Endothelial cell of umbilical vein (primary cell): Measurements from ENCODE around the gene TNNI3K. TPM values are rescaled to one million over a fixed set of nuclear protein-coding genes. Genes with fewer than 3 reads are reported as not detected.

Source experiments
- BruUV-seq: library from RNA; stranded (reverse); fragments of 400-500 nt; replicated peaks from 2 replicates; lab custom pipeline; 2021; lab: Mats Ljungman, UMichigan
- CTCF ChIA-PET: fragments of 300-600, 350-600 bp; sonication (Branson Sonifier 250); formaldehyde crosslinking; loops from one replicate; lab custom pipeline; 2021; ENCODE audit warnings: antibody characterized with exemption, inconsistent platforms; lab: Charles Lee
- POLR2A ChIA-PET: fragments of 300-600, 350-600 bp; sonication (Branson Sonifier 250); formaldehyde crosslinking; loops from one replicate; lab custom pipeline; 2021; ENCODE audit warnings: antibody characterized with exemption, inconsistent platforms; lab: Charles Lee
- DNase-seq: peaks from one replicate; pipeline ENCODE4 v3.0.0-alpha.2; 2011; ENCODE audit warnings: low read depth, low spot score
- FAIRE-seq: peaks from 2 replicates; lab custom pipeline; 2011; peaks lifted over from hg19 to GRCh38; lab: Jason Lieb, UNC
- H2AFZ ChIP-seq: 2 replicates; pipeline ENCODE4 v1.6.0; 2012; ENCODE audit warnings: low read depth, low read length, control low read depth, inconsistent platforms
- H3K27ac ChIP-seq: 2 replicates; pipeline ENCODE4 v1.5.1; 2011; ENCODE audit warnings: low read depth, mild to moderate bottlenecking, control low read depth, low read length, moderate library complexity; ENCODE audit not compliant: insufficient read depth
- H3K27me3 ChIP-seq, 2 experiments: 2 replicates each; pipeline versions ENCODE4 v1.6.0 to v1.6.1; 2011; ENCODE audit warnings: low read length in 2 of 2, mixed read lengths in 1 of 2; ENCODE audit not compliant: control insufficient read depth in 2 of 2, insufficient read depth in 2 of 2
- H3K36me3 ChIP-seq, 2 experiments: 2 replicates in 1 of 2; 3 replicates in 1 of 2; pipeline ENCODE4 v1.5.1; 2011; ENCODE audit warnings: low read length in 2 of 2, mild to moderate bottlenecking in 1 of 2, moderate library complexity in 1 of 2; ENCODE audit not compliant: control insufficient read depth in 2 of 2, insufficient read depth in 2 of 2; ENCODE audit errors: extremely low read depth in 1 of 2
- H3K4me1 ChIP-seq: 3 replicates; pipeline ENCODE4 v1.5.1; 2011; ENCODE audit warnings: mild to moderate bottlenecking, low read length; ENCODE audit not compliant: control insufficient read depth, insufficient read depth; ENCODE audit errors: extremely low read depth
- H3K4me2 ChIP-seq: 2 replicates; pipeline ENCODE4 v1.6.1; 2011; ENCODE audit warnings: low read length, control low read depth, mixed read lengths; ENCODE audit not compliant: insufficient read depth
- H3K4me3 ChIP-seq, 3 experiments: fragments of 200-600 bp in 1 of 3; sonication (generic), shearing (Covaris generic) in 1 of 3; replicated peaks in 1 of 3; 2 replicates each; pipeline ENCODE4 v1.5.1; 2011 to 2016; ENCODE audit warnings: control low read depth in 3 of 3, low read length in 3 of 3, mild to moderate bottlenecking in 2 of 3, inconsistent platforms in 1 of 3, low read depth in 1 of 3, moderate library complexity in 1 of 3; ENCODE audit not compliant: insufficient read depth in 1 of 3
- H3K79me2 ChIP-seq: 2 replicates; pipeline ENCODE4 v1.6.0; 2012; ENCODE audit warnings: low read length, inconsistent platforms; ENCODE audit not compliant: control insufficient read depth, insufficient read depth
- H3K9ac ChIP-seq: replicated peaks from 2 replicates; pipeline ENCODE3; 2011; ENCODE audit warnings: low read length, control low read depth; ENCODE audit not compliant: insufficient read depth; ENCODE audit errors: extremely low read depth
- H3K9me1 ChIP-seq: replicated peaks from 3 replicates; pipeline ENCODE4 v1.6.0; 2011; ENCODE audit warnings: mild to moderate bottlenecking, low read length; ENCODE audit not compliant: control insufficient read depth, insufficient read depth; ENCODE audit errors: extremely low read depth
- H3K9me3 ChIP-seq: replicated peaks from 2 replicates; pipeline ENCODE4 v1.5.1; 2012; ENCODE audit warnings: low read length, inconsistent platforms; ENCODE audit not compliant: control insufficient read depth, insufficient read depth
- H4K20me1 ChIP-seq: replicated peaks from 2 replicates; pipeline ENCODE3; 2011; ENCODE audit warnings: mild to moderate bottlenecking, low read length; ENCODE audit not compliant: control insufficient read depth, insufficient read depth; ENCODE audit errors: extremely low read depth
- EZH2 ChIP-seq: IDR thresholded peaks from 2 replicates; pipeline ENCODE4 v1.6.1; 2012; ENCODE audit warnings: borderline replicate concordance, low read depth, mild to moderate bottlenecking, moderate library complexity, low read length, inconsistent platforms; ENCODE audit not compliant: severe bottlenecking
- FOS ChIP-seq: IDR thresholded peaks from 2 replicates; pipeline ENCODE4 v1.6.1; 2011; ENCODE audit warnings: mild to moderate bottlenecking, low read length, moderate library complexity, borderline replicate concordance; ENCODE audit not compliant: insufficient read depth
- GATA2 ChIP-seq: IDR thresholded peaks from 2 replicates; pipeline ENCODE4 v1.7.0; 2011; ENCODE audit warnings: low read depth, mild to moderate bottlenecking, moderate library complexity, mixed read lengths, low read length; ENCODE audit not compliant: insufficient read length, insufficient read depth
- JUN ChIP-seq: IDR thresholded peaks from 2 replicates; pipeline ENCODE4 v1.6.1; 2011; ENCODE audit warnings: borderline replicate concordance, low read depth; ENCODE audit not compliant: insufficient read length, insufficient read depth
- MYC ChIP-seq: IDR thresholded peaks from one replicate; pipeline ENCODE4 v1.6.1; 2011; ENCODE audit warnings: mild to moderate bottlenecking, low read depth, low read length
- POLR2A ChIP-seq: IDR thresholded peaks from 2 replicates; pipeline ENCODE4 v1.6.1; 2012; ENCODE audit warnings: low read depth, mild to moderate bottlenecking, control low read depth, low read length
- POLR2AphosphoS5 ChIP-seq: IDR thresholded peaks from 2 replicates; pipeline ENCODE4 v1.6.1; 2012; ENCODE audit warnings: low read depth, mild to moderate bottlenecking, control low read depth, low read length, moderate library complexity; ENCODE audit not compliant: insufficient read depth
- dilution Hi-C: fragments of 300-500 bp; cut with MboI; formaldehyde crosslinking; loops from one replicate; pipeline ENCODE4 v1.15.0; 2019; ENCODE audit warnings: low sequenced_read_pairs; ENCODE audit not compliant: extremely low pct_ligation_motif_present
- intact Hi-C: fragments of 100-400 bp; cut with micrococcal nuclease; formaldehyde crosslinking; loops from one replicate; pipeline ENCODE4 v1.10.0; 2022
- polyA plus RNA-seq, 4 experiments: library from polyadenylated mRNA; depleted of rRNA in 3 of 4; stranded (reverse) in 3 of 4; unstranded in 1 of 4; fragments of >200 nt; gene quantifications; 2 replicates each; pipeline versions ENCODE4 v1.2.1 to v1.2.3, GENCODE V29; 2011 to 2012; ENCODE audit warnings: missing spikeins in 1 of 4
- total RNA-seq: library from RNA; stranded (reverse); gene quantifications from 2 replicates; pipeline ENCODE4 v1.2.3, GENCODE V29; 2021
- TF ChIP-seq, protein P1 (sequence below), 2 donors: IDR thresholded peaks; 1 replicate in 1 of 2; 2 replicates in 1 of 2; pipeline ENCODE4 v1.5.1; 2011; ENCODE audit warnings: low read length in 2 of 2, mild to moderate bottlenecking in 2 of 2, moderate library complexity in 2 of 2, control low read depth in 1 of 2, inconsistent platforms in 1 of 2, low read depth in 1 of 2; ENCODE audit not compliant: insufficient read depth in 1 of 2; ENCODE audit errors: extremely low read depth in 1 of 2
- TF ChIP-seq, protein P2 (sequence below): IDR thresholded peaks from 2 replicates; pipeline ENCODE4 v1.6.1; 2011; ENCODE audit not compliant: insufficient read depth, insufficient read length

TNNI3K gene
- total and polyA plus RNA-seq, 2 donors (not counting 3 experiments of a cell fraction or from before 2014, with no cell fraction given) = 0.69 TPM; not detected in 1

DNA sequence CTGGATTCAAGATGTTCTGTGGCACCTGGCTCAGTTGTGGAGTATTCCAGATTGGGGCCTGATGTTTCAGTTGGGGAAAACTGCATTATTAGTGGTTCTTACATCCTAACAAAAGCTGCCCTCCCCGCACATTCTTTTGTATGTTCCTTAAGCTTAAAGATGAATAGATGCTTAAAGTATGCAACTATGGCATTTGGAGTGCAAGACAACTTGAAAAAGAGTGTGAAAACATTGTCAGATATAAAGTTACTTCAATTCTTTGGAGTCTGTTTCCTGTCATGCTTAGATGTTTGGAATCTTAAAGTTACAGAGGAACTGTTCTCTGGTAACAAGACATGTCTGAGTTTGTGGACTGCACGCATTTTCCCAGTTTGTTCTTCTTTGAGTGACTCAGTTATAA lies 29.9 kb upstream of the TNNI3K start:
- Histone ChIP-seq H3K4me3 (no peak overlapping the region), H2AFZ (no peak overlapping the region), H3K9me1 (no peaks in the 10 kb centered on the region), H3K9ac (no peak overlapping the region), H3K9me3 (no peaks in the 10 kb centered on the region), H3K4me1 (no peaks in the 10 kb centered on the region), H3K27ac (no peak overlapping the region), H4K20me1 (no peaks in the 10 kb centered on the region), H3K79me2 (no peaks in the 10 kb centered on the region), H3K4me2 (no peak overlapping the region), H3K36me3 (no peaks in the 10 kb centered on the region), H3K27me3 (no peaks in the 10 kb centered on the region)
- BruUV-seq = no TSS peak
- TF ChIP-seq, protein P1, sequence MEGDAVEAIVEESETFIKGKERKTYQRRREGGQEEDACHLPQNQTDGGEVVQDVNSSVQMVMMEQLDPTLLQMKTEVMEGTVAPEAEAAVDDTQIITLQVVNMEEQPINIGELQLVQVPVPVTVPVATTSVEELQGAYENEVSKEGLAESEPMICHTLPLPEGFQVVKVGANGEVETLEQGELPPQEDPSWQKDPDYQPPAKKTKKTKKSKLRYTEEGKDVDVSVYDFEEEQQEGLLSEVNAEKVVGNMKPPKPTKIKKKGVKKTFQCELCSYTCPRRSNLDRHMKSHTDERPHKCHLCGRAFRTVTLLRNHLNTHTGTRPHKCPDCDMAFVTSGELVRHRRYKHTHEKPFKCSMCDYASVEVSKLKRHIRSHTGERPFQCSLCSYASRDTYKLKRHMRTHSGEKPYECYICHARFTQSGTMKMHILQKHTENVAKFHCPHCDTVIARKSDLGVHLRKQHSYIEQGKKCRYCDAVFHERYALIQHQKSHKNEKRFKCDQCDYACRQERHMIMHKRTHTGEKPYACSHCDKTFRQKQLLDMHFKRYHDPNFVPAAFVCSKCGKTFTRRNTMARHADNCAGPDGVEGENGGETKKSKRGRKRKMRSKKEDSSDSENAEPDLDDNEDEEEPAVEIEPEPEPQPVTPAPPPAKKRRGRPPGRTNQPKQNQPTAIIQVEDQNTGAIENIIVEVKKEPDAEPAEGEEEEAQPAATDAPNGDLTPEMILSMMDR (IDR thresholded peaks at IDR 0.05; ENCODE audit: extremely low read depth in 1 of 2, insufficient read depth in 1 of 2, low read depth in 1 of 2, low read length in 2 of 2) = no peak
- FAIRE-seq (no peak), DNase-seq (no peak)
- CTCF ChIA-PET = no interaction called here
- POLR2A ChIA-PET = no interaction called here
- intact Hi-C loops (no loop called here), dilution Hi-C loops (no loop called here)

DNA sequence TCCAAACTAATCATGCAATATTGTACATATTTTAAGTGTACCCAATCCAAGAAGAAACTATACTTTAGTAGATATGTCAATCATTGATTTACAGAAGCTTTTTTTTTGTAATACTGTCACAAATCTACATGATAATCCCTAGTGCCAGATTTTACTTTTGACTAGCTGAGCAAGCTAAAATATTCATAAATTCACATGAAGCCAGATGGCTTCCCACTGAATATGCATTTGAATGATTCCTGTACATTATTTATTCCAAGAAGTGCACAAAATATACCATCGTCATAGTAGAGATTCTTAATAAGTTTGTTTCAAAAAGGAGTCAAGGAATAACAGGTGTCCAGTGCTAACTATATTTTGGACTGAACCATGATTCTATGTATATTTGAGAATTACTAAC lies 20.0 kb upstream of the TNNI3K start:
- Histone ChIP-seq H3K36me3 (no peaks in the 10 kb centered on the region), H3K27me3 (no peaks in the 10 kb centered on the region), H3K4me3 (no peak overlapping the region), H3K9me1 (no peaks in the 10 kb centered on the region), H3K4me2 (no peak overlapping the region), H3K79me2 (no peaks in the 10 kb centered on the region), H2AFZ (no peak overlapping the region), H3K4me1 (no peaks in the 10 kb centered on the region), H3K9me3 (no peaks in the 10 kb centered on the region), H4K20me1 (no peaks in the 10 kb centered on the region), H3K9ac (no peak overlapping the region), H3K27ac (no peak overlapping the region)
- intact Hi-C loops = no loop called here
- TF ChIP-seq POLR2A (no peak), POLR2AphosphoS5 (no peak), FOS (no peak), EZH2 (no peak), JUN (no peak), MYC (no peak), GATA2 (no peak)
- TF ChIP-seq, protein P1 (IDR thresholded peaks at IDR 0.05; ENCODE audit: extremely low read depth in 1 of 2, insufficient read depth in 1 of 2, low read depth in 1 of 2, low read length in 2 of 2) = no peak
- TF ChIP-seq, protein P2, sequence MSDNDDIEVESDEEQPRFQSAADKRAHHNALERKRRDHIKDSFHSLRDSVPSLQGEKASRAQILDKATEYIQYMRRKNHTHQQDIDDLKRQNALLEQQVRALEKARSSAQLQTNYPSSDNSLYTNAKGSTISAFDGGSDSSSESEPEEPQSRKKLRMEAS = no peak
- no TSS peak for BruUV-seq
- DNase-seq = no peak
- no peak for FAIRE-seq
- POLR2A ChIA-PET = no interaction called here
- dilution Hi-C loops = no loop called here
- CTCF ChIA-PET = no interaction called here
